ENCODE results near the gene LYZL6. TPM values are rescaled to one million over a fixed set of nuclear protein-coding genes. Genes with fewer than 3 reads are reported as not detected.

LYZL6 gene, protein sequence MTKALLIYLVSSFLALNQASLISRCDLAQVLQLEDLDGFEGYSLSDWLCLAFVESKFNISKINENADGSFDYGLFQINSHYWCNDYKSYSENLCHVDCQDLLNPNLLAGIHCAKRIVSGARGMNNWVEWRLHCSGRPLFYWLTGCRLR
- polyA plus RNA-seq (2013, experiment 1 of 2) = not detected
- not detected for polyA plus RNA-seq (2013, experiment 2 of 2)

DNA sequence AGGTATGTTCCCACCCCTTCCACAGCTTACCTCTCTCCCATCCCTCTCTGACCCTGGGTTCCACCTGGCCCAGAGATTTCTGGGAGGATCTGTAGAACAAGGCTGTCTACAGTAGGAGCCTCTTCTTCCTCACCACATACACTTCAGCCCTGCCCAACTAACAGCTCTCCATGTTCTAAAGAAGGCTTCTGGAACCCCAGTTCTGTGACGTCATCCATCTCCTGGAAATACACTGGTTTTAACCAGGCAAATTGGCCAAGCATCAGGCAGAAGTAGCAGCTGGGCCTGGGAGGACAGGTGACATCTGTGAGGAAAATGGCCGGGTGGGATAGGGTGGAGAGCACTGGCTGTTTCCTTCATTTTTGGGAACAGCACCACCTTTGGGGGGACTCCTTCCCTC is at the start of gene LYZL6:
Gene LYZL6 (minus strand): TSS at position 177 of the 400 bp plus-strand sequence. CDS start 4,357 bp downstream, outside the sequence.
- Histone ChIP-seq H3K36me3 (ENCODE audit: control insufficient read depth, insufficient read depth, low read length) (no peaks in the 10 kb centered on the region), H3K4me1 (ENCODE audit: control insufficient read depth, insufficient read depth, low read length, poor library complexity, severe bottlenecking) (peaks cover 14% of the 10 kb centered on the region), H3K27ac (ENCODE audit: low read depth, low read length, severe bottlenecking) (no peak within 1 kb of the TSS), H3K4me3 (ENCODE audit: extremely low read depth, insufficient read depth, low read length, poor library complexity, severe bottlenecking) (no peak within 1 kb of the TSS), H3K9me3 (ENCODE audit: control insufficient read depth, low read length) (no peaks in the 10 kb centered on the region)
- WGBS, 2 experiments (ENCODE audit: insufficient coverage in 2 of 2) = 83 to 91% methylated on average over 1 to 2 of the region's 2 CpGs

DNA sequence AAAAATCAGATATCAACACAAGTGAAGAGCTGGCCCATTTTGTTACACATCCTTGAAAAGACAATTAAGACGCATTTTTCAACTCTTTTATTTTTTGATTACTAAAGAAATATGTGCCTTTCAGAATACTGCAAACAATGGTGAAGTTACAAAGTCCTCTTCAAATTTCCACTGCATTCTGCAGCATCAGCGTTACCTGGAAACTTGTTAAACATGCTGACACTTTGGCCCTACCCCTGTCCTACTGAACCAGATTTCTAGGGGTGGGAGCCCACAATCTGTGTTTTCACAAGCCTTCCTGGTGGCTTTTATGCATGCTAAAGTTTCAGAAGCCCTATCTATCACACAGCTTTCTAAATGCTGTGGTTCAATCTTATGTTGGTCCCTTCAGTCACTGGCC is 47.6 kb upstream of the LYZL6 start:
- WGBS, 2 experiments (ENCODE audit: insufficient coverage in 2 of 2) = 100% methylated on average over 1 to 2 of the region's 2 CpGs
- no peaks in the 10 kb centered on the region for H3K9me3 ChIP-seq (ENCODE audit: control insufficient read depth, low read length)
- no peak overlapping the region for H3K4me3 ChIP-seq (ENCODE audit: extremely low read depth, insufficient read depth, low read length, poor library complexity, severe bottlenecking)
- no peak overlapping the region for H3K27ac ChIP-seq (ENCODE audit: low read depth, low read length, severe bottlenecking)
- H3K4me1 ChIP-seq (ENCODE audit: control insufficient read depth, insufficient read depth, low read length, poor library complexity, severe bottlenecking) = no peaks in the 10 kb centered on the region
- H3K36me3 ChIP-seq (ENCODE audit: control insufficient read depth, insufficient read depth, low read length) = no peaks in the 10 kb centered on the region

DNA sequence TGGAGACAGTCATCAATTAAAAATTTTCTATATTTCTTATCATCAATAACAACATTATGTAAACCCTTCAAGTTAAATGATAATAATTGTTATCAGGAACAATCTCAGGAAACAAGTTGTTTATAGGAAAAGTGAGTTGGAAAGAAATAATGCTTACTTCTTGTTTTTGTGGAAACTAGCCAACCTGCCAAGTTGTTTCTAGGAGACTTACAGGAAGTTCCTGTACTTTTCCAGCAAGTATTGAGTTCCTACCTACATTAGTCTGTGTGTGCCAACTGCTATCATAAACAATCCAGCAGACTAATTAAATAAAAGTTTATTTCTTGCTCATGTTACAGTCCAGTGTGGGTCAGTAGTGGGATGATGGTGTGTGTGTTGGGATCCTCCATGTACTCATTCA is 44.7 kb upstream of the LYZL6 start:
- H3K27ac ChIP-seq (ENCODE audit: low read depth, low read length, severe bottlenecking) = no peak overlapping the region
- H3K36me3 ChIP-seq (ENCODE audit: control insufficient read depth, insufficient read depth, low read length) = no peaks in the 10 kb centered on the region
- no peaks in the 10 kb centered on the region for H3K9me3 ChIP-seq (ENCODE audit: control insufficient read depth, low read length)
- H3K4me1 ChIP-seq (ENCODE audit: control insufficient read depth, insufficient read depth, low read length, poor library complexity, severe bottlenecking) = no peaks in the 10 kb centered on the region
- H3K4me3 ChIP-seq (ENCODE audit: extremely low read depth, insufficient read depth, low read length, poor library complexity, severe bottlenecking) = no peak overlapping the region

DNA sequence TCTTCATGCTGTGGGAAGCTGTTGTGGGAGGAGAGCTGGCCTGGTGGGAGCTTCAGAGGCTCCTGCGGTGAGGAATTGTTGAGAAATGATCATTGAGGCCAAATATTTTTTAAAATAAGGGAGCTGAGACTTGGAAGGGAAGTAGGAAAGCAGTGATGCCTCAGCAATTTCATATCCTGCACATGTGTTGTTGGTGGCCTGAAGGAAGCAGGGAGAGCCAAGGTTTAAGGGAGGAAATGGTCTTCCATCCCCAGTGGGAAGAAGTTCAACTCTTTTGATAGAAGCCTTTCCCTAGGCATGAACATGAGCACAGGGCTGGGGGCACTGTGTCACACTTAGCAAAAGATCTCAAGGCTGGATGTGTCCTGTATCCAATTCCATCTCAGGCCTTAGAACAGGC is 43.1 kb upstream of the LYZL6 start, which contains the start of gene CCL14:
Gene CCL14 (minus strand): TSS at position 87 of the 400 bp plus-strand sequence. CDS start 80 bp downstream, at position 7.
- H3K9me3 ChIP-seq (ENCODE audit: control insufficient read depth, low read length) = no peaks in the 10 kb centered on the region
- no peaks in the 10 kb centered on the region for H3K36me3 ChIP-seq (ENCODE audit: control insufficient read depth, insufficient read depth, low read length)
- no peaks in the 10 kb centered on the region for H3K4me1 ChIP-seq (ENCODE audit: control insufficient read depth, insufficient read depth, low read length, poor library complexity, severe bottlenecking)
- no peak within 1 kb of the TSS for H3K4me3 ChIP-seq (ENCODE audit: extremely low read depth, insufficient read depth, low read length, poor library complexity, severe bottlenecking)
- H3K27ac ChIP-seq (ENCODE audit: low read depth, low read length, severe bottlenecking) = no peak within 1 kb of the TSS
- 71 to 75% methylated on average over 1 of the region's 1 CpG for WGBS, 2 experiments (ENCODE audit: insufficient coverage in 2 of 2)

DNA sequence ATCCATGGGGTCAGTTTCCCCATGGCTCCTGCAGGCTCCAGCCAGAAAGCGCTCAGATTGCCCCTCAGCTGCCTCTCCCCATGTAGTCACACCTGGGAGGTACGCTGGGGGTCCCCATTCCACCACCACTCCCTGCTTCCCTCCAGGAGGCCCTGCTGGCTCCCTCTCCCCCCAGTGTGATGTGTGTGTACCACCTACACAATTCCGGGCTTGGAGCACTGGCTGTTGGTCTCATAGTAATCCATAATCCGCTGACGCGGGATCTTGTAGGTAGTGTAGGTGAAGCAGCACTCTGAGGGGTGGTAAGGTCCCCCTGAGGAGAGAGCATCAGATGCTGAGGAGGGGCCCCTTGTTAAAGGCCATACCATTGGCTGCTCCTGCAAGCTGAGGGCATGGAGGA is 40.6 kb upstream of the LYZL6 start:
- no peaks in the 10 kb centered on the region for H3K4me1 ChIP-seq (ENCODE audit: control insufficient read depth, insufficient read depth, low read length, poor library complexity, severe bottlenecking)
- no peak overlapping the region for H3K27ac ChIP-seq (ENCODE audit: low read depth, low read length, severe bottlenecking)
- no peaks in the 10 kb centered on the region for H3K9me3 ChIP-seq (ENCODE audit: control insufficient read depth, low read length)
- WGBS, 2 experiments (ENCODE audit: insufficient coverage in 2 of 2) = 96% methylated on average over 5 of the region's 6 CpGs; no CpG with 5 or more reads in 1 of the 2 experiments
- H3K36me3 ChIP-seq (ENCODE audit: control insufficient read depth, insufficient read depth, low read length) = no peaks in the 10 kb centered on the region
- H3K4me3 ChIP-seq (ENCODE audit: extremely low read depth, insufficient read depth, low read length, poor library complexity, severe bottlenecking) = no peak overlapping the region

DNA sequence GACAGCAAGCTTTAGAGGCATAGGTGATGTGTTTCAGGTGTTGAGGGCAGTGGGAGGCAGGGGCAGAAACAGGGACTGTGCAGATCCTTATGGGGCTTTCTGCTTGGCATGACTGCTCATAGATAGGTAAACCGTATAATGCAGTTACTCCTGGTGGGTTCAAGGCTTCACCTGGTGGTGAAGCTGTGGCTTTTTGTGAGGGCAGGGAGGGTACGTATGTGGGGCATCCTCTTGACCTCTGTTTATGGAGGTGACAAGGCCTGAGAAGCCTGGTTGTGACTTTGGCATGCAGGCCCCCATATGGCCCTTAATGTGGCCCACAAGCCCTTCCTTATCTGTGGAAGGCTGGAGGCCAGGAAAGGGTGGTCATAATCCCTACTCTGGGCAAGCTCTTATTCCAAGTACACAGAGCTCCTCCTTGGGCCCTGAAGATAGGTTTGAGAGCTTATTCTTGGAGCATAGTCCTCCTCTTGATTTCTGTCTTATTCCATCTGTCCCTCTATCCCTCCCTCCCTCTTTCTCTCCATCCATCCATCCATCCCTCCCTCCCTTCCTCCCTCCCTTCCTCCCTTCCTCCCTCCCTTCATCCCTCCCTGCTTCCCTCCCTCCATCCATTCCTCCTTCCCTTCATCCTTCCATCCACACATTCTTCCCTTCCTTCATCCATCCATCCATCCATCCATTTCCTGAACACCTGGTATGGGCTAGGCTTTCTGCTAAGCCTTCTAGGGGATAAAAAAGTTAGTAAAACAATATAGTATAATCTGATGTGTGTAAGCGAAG is 39.1 kb upstream of the LYZL6 start:
- Histone ChIP-seq H3K9me3 (ENCODE audit: control insufficient read depth, low read length) (no peaks in the 10 kb centered on the region), H3K36me3 (ENCODE audit: control insufficient read depth, insufficient read depth, low read length) (no peaks in the 10 kb centered on the region), H3K27ac (ENCODE audit: low read depth, low read length, severe bottlenecking) (no peak overlapping the region), H3K4me3 (ENCODE audit: extremely low read depth, insufficient read depth, low read length, poor library complexity, severe bottlenecking) (no peak overlapping the region), H3K4me1 (ENCODE audit: control insufficient read depth, insufficient read depth, low read length, poor library complexity, severe bottlenecking) (no peaks in the 10 kb centered on the region)
- WGBS, 2 experiments (ENCODE audit: insufficient coverage in 2 of 2) = 83 to 91% methylated on average over 2 of the region's 3 CpGs

DNA sequence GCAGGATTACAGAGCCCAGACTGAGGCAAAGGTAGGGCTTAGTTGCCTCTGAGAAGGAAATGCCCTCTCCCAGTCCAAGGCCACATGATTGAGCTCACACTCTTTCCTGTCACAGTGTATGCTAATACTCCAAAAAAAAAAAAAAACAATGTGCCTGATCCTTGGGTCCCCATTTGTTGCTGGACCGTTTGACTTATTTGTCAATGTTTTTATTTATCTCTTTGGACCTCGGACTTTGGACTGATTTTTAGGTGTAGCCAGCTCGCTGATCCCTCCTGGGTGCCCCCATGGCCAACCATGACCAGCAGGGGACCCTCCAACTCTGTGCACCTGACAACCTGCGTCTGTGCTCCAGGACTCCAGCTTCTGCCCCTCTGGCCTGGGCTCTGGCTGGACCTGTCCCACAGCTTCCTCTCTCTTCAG is 38.4 kb upstream of the LYZL6 start:
- H3K27ac ChIP-seq (ENCODE audit: low read depth, low read length, severe bottlenecking) = no peak overlapping the region
- H3K4me3 ChIP-seq (ENCODE audit: extremely low read depth, insufficient read depth, low read length, poor library complexity, severe bottlenecking) = no peak overlapping the region
- H3K9me3 ChIP-seq (ENCODE audit: control insufficient read depth, low read length) = no peaks in the 10 kb centered on the region
- 72 to 87% methylated on average over 4 of the region's 4 CpGs for WGBS, 2 experiments (ENCODE audit: insufficient coverage in 2 of 2)
- H3K4me1 ChIP-seq (ENCODE audit: control insufficient read depth, insufficient read depth, low read length, poor library complexity, severe bottlenecking) = no peaks in the 10 kb centered on the region
- H3K36me3 ChIP-seq (ENCODE audit: control insufficient read depth, insufficient read depth, low read length) = no peaks in the 10 kb centered on the region

DNA sequence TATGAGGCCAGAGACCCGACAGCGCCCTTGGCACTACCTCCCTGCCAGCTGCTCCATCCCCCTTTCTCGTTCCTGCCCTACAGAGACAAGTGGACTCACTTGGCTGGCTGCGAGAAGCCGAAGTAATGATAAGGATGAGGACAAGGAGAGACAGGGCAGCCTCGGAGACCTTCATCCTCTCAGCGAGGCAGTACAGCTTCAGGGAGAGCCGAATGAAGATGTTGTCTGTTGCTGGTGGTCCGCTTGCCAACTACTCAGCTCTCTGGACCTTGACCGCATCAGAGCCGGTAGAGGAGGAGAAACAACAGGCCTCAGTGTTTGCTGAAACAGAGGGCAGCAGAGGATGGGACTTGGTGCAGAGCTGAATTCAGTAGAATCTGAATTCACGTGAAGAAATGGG is 37.7 kb upstream of the LYZL6 start, which contains the start of gene CCL16:
Gene CCL16 (minus strand): TSS at position 252 of the 400 bp plus-strand sequence. CDS start 77 bp downstream, at position 175.
- no peak within 1 kb of the TSS for H3K27ac ChIP-seq (ENCODE audit: low read depth, low read length, severe bottlenecking)
- no peaks in the 10 kb centered on the region for H3K36me3 ChIP-seq (ENCODE audit: control insufficient read depth, insufficient read depth, low read length)
- no peaks in the 10 kb centered on the region for H3K4me1 ChIP-seq (ENCODE audit: control insufficient read depth, insufficient read depth, low read length, poor library complexity, severe bottlenecking)
- H3K9me3 ChIP-seq (ENCODE audit: control insufficient read depth, low read length) = no peaks in the 10 kb centered on the region
- 92 to 95% methylated on average over 8 to 10 of the region's 12 CpGs for WGBS, 2 experiments (ENCODE audit: insufficient coverage in 2 of 2)
- H3K4me3 ChIP-seq (ENCODE audit: extremely low read depth, insufficient read depth, low read length, poor library complexity, severe bottlenecking) = no peak within 1 kb of the TSS

DNA sequence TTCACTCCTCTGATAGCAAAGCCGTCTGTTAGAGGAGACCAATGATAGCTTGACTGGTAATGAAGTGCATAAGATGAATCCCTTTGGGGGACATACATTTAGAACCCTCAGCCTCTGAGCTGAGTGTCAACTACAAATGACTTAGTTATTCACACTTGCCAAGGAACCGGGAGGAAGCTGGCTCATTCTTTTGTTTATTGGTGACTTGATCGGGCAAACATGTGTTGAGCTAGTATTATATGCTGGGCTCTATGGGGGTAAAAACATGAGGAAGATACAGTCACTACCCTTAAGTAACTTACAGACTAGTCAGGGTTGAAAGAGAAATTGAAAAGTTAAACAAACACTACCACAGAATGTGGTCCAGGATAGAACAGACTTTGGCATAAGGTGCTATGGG is 34.8 kb upstream of the LYZL6 start:
- no peak overlapping the region for H3K27ac ChIP-seq (ENCODE audit: low read depth, low read length, severe bottlenecking)
- H3K9me3 ChIP-seq (ENCODE audit: control insufficient read depth, low read length) = no peaks in the 10 kb centered on the region
- no peaks in the 10 kb centered on the region for H3K36me3 ChIP-seq (ENCODE audit: control insufficient read depth, insufficient read depth, low read length)
- no peak overlapping the region for H3K4me3 ChIP-seq (ENCODE audit: extremely low read depth, insufficient read depth, low read length, poor library complexity, severe bottlenecking)
- WGBS, 2 experiments (ENCODE audit: insufficient coverage in 2 of 2) = no CpG with 5 or more reads among the region's 3 CpGs
- peaks cover 7% of the 10 kb centered on the region for H3K4me1 ChIP-seq (ENCODE audit: control insufficient read depth, insufficient read depth, low read length, poor library complexity, severe bottlenecking)

DNA sequence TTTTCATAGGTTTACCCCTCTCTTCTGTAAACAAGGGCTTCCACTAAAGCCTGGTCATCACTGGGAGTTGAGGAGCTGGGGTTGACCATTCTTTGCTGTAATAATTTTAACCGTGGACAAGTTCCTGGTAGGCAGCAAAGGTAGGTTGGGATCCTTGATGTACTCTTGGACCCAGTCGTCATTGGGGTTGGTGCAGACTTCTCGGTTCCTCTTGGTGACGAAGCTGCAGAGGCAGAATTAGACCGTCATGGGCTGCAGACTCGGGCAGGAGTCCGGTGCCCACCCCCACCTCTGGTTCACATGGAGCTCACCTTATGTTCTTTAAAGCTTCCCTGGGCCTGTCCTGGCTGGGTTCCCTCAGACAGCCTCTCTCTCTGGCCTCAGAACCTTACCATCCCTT is 34.0 kb upstream of the LYZL6 start:
- Histone ChIP-seq H3K4me3 (ENCODE audit: extremely low read depth, insufficient read depth, low read length, poor library complexity, severe bottlenecking) (no peak overlapping the region), H3K27ac (ENCODE audit: low read depth, low read length, severe bottlenecking) (no peak overlapping the region), H3K36me3 (ENCODE audit: control insufficient read depth, insufficient read depth, low read length) (no peaks in the 10 kb centered on the region), H3K9me3 (ENCODE audit: control insufficient read depth, low read length) (no peaks in the 10 kb centered on the region), H3K4me1 (ENCODE audit: control insufficient read depth, insufficient read depth, low read length, poor library complexity, severe bottlenecking) (peaks cover 13% of the 10 kb centered on the region)
- 91 to 98% methylated on average over 6 to 7 of the region's 7 CpGs for WGBS, 2 experiments (ENCODE audit: insufficient coverage in 2 of 2)
